LoVo (cell line): Measurements from ENCODE around the gene EBI3.
A peak's percentile ranks its signal among the peaks of the same experiment; 100 is the strongest.
"Not testable (repeated sequence)": the region's sequence is repeated elsewhere in the genome, so short reads cannot be mapped to it uniquely, and the experiment has no call there.

Source experiments
- DNase-seq: peaks from one replicate; pipeline ENCODE4 v3.0.0-alpha.2; 2016; ENCODE audit warnings: low spot score

EBI3 gene

GRCh38 chr19:4234142-4234861 lies 5.0 kb downstream of the EBI3 start:
- DNase-seq, result no peak

GRCh38 chr19:4234862-4235201 lies 5.5 kb downstream of the EBI3 start:
- no peak for DNase-seq

DNA sequence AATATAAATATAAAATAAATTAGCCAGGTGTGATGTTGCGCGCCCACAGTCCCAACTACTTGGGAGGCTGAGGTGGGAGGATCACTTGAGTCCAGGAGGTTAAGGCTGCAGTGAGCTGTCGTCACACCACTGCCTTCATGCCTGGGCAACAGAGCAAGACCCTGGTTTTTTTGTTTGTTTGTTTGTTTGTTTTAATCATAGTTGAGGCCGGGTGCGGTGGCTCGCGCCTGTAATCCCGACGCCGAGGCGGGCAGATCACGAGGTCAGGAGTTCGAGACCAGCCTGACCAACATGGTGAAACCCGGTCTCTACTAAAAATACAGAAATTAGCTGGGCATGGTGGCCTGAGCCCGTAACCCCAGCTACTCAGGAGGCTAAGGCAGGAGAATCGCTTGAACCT lies 8.2 kb downstream of the EBI3 start:
- not testable (repeated sequence) for DNase-seq

GRCh38 chr19:4238831-4239230 lies 9.5 kb downstream of the EBI3 start:
- DNase-seq, result no peak

GRCh38 chr19:4241824-4242430 lies 12.6 kb downstream of the EBI3 start:
- no peak for DNase-seq

DNA sequence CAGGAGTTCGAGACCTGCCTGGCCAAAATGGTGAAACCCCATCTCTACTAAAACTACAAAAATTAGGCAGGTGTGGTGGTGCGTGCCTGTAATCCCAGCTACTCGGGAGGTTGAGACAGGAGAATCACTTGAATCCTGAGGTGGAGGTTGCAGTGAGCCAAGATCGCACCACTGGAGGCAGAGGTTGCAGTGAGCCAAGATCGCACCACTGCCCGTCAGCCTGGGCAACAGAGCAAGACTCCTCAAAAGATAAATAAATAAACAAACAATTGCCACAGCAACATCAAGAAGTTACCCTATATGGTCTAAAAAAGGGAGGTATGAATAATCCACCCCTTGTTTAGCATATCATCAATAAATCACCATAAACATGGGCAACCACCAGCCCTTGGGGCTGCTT lies 16.6 kb downstream of the EBI3 start:
- DNase-seq, result not testable (repeated sequence)

DNA sequence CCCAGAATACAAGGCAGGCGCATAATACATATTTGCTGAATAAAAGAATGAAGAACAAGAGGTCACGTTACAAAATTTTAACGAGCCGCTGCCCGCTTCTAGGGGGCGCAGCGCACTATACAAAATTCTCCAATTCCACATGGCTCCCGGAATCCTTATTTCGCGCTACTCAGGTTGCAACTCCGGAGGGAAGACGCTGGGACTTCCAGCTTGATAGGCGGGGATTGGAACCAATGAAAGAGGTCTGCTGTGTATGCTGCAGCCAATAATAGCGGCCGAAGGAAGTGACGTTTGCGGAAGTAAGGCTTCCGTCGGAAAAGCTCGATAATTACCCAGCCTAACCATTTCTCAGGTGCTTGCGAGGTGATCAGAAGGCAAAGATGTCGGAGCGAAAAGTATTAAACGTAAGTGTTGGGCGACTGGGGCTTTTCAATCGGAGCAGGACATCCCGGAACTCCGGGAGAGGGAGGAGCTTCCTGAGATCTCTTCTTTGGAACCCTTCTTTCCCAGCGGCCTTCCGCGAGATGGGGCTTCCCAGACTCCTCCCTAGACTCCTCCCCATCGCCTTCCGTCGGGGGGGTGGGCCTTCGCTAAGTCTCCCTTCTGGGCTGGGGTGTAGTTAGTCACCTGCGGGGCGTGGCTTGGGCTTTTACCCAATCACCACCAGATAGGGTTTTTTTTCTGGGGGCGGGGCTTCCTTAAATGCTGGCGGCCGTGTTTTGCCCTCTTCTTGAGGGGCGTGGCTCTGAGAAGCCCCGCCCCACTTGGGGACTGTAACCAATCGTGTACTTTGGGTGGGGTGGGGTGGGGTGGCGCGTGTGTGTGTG lies 17.7 kb downstream of the EBI3 start, which contains the start of gene YJU2:
Gene YJU2 (plus strand): TSS at position 314 of the 827 bp plus-strand sequence. CDS start 67 bp downstream, at position 381.
- peak; percentile 99 for DNase-seq

GRCh38 chr19:4256563-4256962 lies 27.2 kb downstream of the EBI3 start:
- DNase-seq, result no peak

- DNase-seq, result no peak
These were observed 27.7 kb downstream of the EBI3 start for GRCh38 chr19:4257025-4257424.

GRCh38 chr19:4258181-4258580 lies 28.9 kb downstream of the EBI3 start:
- DNase-seq, result no peak

DNA sequence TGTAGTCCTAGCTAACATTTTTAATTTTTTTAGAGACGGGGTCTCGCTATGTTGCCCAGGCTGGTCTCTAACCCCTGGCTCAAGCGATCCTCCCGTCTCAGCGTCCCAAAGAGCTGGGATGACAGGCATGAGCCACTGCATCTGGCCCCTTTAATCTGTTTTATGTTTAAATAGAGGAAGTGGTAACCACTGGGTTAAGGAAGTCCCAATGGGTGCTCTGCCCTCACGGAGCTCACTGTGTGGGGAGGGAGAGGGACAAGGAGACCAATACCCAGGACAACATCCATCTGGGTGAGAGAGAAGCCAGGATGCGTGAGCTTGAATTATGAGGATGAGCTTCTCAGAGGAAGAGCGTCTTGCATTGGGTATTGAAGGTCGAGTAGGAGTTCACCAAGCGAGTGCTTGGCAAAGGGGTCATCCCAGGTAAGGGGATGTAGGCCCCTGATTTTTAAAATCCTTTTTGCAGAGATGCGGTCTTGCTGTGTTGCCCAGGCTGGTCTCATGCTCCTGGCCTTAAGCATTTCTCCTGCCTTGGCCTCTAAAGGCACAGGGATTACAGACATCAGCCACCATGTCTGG lies 31.4 kb downstream of the EBI3 start:
- no peak for DNase-seq

- no peak for DNase-seq
These were observed 35.5 kb downstream of the EBI3 start for GRCh38 chr19:4264812-4265211.

DNA sequence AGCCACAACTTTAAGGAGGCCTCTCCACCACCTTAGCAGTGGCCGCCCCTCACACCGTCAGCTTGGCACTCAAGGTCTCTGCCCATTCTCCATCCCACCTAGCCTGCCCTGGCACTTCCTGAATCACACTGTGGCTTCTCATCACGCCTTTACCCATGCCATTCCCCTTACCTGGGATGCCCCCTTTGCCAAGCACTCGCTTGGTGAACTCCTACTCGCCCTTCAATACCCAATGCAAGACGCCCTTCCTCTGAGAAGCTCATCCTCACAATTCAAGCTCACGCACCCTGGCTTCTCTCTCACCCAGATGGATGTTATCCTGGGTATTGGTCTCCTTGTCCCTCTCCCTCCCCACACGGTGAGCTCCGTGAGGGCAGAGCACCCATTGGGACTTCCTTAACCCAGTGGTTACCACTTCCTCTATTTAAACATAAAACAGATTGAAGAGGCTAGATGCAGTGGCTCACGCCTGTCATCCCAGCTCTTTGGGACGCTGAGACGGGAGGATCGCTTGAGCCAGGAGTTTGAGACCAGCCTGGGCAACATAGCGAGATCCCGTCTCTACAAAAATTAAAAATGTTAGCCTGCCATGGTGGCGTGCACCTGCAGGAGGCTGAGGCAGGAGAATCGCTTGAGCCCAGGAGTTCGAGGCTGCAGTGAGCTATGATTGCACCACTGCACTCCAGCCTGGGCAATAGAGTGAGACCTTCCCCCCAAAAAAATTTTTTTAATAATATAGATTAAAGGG lies 37.1 kb downstream of the EBI3 start:
- DNase-seq, result no peak

DNA sequence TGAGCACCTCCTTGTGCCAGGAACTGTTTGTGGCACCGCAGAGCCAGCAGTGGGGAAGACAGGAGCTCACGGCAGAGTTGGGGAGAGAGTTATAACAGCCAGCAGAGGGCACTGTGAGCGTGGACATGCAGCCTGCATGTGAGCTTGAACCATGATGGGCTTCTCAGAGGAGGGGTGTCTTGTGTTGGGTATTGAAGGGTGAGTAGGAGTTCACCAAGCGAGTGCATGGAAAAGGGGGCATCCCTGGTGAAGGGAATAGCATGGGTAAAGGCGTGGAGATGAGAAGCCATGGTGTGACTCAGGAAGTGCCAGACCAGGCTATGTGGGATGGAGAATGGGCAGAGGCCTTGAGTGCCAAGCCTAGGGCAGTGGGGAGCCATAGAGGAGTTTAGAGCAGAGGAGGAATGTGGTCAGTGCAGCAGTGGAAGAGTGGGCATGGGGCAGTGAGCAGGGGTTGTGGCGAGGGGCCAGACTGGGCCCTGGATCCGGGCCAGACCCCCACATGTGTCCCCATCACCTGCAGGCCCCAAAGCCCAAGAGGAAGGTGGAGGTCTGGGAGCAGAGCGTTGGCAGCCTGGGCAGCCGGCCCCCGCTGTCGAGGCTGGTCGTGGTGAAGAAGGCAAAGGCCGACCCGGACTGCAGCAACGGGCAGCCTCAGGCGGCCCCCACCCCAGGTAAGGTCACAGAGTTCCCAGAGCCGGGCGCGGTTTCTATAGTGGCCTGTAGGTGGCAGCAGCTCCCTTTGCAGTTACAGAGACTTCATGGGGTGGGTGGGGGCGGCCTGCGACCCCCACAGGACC lies 38.0 kb downstream of the EBI3 start:
- peak; percentile 42 for DNase-seq

- DNase-seq, result no peak
These were observed 38.8 kb downstream of the EBI3 start for GRCh38 chr19:4267901-4268815.

GRCh38 chr19:4268816-4269430 lies 39.6 kb downstream of the EBI3 start:
- DNase-seq, result no peak

GRCh38 chr19:4272894-4273293 lies 43.6 kb downstream of the EBI3 start:
- no peak for DNase-seq

DNA sequence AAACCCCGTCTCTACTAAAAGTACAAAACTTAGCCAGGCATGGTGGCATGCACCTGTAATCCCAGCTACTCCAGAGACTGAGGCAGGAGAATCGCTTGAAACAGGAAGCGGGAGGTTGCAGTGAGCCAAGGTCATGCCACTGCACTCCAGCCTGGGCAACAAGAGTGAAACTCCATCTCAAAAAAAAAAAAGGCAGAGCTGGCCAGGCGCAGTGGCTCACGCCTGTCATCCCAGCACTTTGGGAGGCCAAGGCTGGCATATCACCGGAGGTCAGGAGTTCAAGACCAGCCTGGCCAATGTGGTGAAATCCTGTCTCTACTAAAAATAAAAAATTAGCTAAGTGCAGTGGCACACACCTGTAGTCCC lies 45.0 kb downstream of the EBI3 start:
- DNase-seq, result not testable (repeated sequence)

- DNase-seq, result no peak
These were observed 47.9 kb downstream of the EBI3 start for GRCh38 chr19:4277191-4277696.
